Caco-2 (cell line): ENCODE results near the gene ANKRD27. TPM values are rescaled to one million over a fixed set of nuclear protein-coding genes. Genes with fewer than 3 reads are reported as not detected.

Source experiments
- BruUV-seq: library from RNA; stranded (reverse); fragments of 400-500 nt; replicated peaks from 2 replicates; lab custom pipeline; 2021; lab: Mats Ljungman, UMichigan
- CTCF ChIA-PET: fragments of 300-600 bp; sonication (Branson Sonifier 250); formaldehyde crosslinking; loops from one replicate; lab custom pipeline; 2022; ENCODE audit warnings: antibody characterized with exemption; lab: Charles Lee
- POLR2A ChIA-PET: fragments of 300-600 bp; sonication (Branson Sonifier 250); formaldehyde crosslinking; loops from one replicate; lab custom pipeline; 2022; ENCODE audit warnings: antibody characterized with exemption; lab: Charles Lee
- DNase-seq, 2 experiments: peaks; one replicate each; pipeline versions ENCODE4 v3.0.0 to v3.0.0-alpha.2; 2020 to 2022
- H3K27me3 ChIP-seq: replicated peaks from 2 replicates; pipeline ENCODE4 v1.6.0; 2011; ENCODE audit warnings: low read length; ENCODE audit not compliant: control insufficient read depth, insufficient read depth
- H3K36me3 ChIP-seq: 2 replicates; pipeline ENCODE4 v1.5.1; 2011; ENCODE audit warnings: low read length; ENCODE audit not compliant: control insufficient read depth, insufficient read depth
- H3K4me1 ChIP-seq: fragments of 250-450 bp; sonication (Bioruptor Pico); 2 replicates; pipeline ENCODE4 v1.5.1; 2020; ENCODE audit warnings: mild to moderate bottlenecking
- H3K4me3 ChIP-seq: 2 replicates; pipeline ENCODE4 v1.5.1; 2011; ENCODE audit warnings: low read depth, mild to moderate bottlenecking, control low read depth, low read length
- H3K9me3 ChIP-seq: fragments of 250-450 bp; sonication (Bioruptor Pico); 2 replicates; pipeline ENCODE4 v1.5.1; 2020; ENCODE audit warnings: mild to moderate bottlenecking, moderate library complexity
- H3K27ac Mint-ChIP-seq: one replicate; pipeline ENCODE4 v1.8.0; 2022; ENCODE audit warnings: mixed read lengths; ENCODE audit not compliant: unreplicated experiment
- H3K27me3 Mint-ChIP-seq: one replicate; pipeline ENCODE4 v1.8.0; 2022; ENCODE audit warnings: mixed read lengths; ENCODE audit not compliant: insufficient read depth, unreplicated experiment
- H3K36me3 Mint-ChIP-seq: one replicate; pipeline ENCODE4 v1.8.0; 2022; ENCODE audit warnings: mild to moderate bottlenecking, mixed read lengths; ENCODE audit not compliant: insufficient read depth, unreplicated experiment
- H3K4me1 Mint-ChIP-seq: one replicate; pipeline ENCODE4 v1.8.0; 2022; ENCODE audit warnings: low read depth, mixed read lengths; ENCODE audit not compliant: unreplicated experiment
- H3K4me3 Mint-ChIP-seq: one replicate; pipeline ENCODE4 v1.8.0; 2022; ENCODE audit warnings: mild to moderate bottlenecking, moderate library complexity, mixed read lengths; ENCODE audit not compliant: unreplicated experiment
- H3K9me3 Mint-ChIP-seq: one replicate; pipeline ENCODE4 v1.8.0; 2022; ENCODE audit warnings: mixed read lengths; ENCODE audit not compliant: unreplicated experiment
- CTCF ChIP-seq, 2 experiments: fragments of 200-600 bp in 1 of 2; IDR thresholded peaks; 1 replicate in 1 of 2; 2 replicates in 1 of 2; pipeline versions ENCODE4 v1.5.1 to v1.8.0; 2011 to 2022; ENCODE audit warnings: antibody characterized with exemption in 1 of 2, control low read depth in 1 of 2, inconsistent platforms in 1 of 2, low read depth in 1 of 2, low read length in 1 of 2, mild to moderate bottlenecking in 1 of 2, moderate library complexity in 1 of 2; ENCODE audit not compliant: insufficient read depth in 1 of 2, severe bottlenecking in 1 of 2, unreplicated experiment in 1 of 2
- intact Hi-C: fragments of 100-400 bp; cut with micrococcal nuclease; formaldehyde crosslinking; loops from one replicate; pipeline ENCODE4 v1.10.0; 2022; ENCODE audit not compliant: unreplicated experiment
- total RNA-seq: library from RNA; stranded (reverse); gene quantifications from 2 replicates; pipeline ENCODE4 v1.2.3, GENCODE V29; 2022

ANKRD27 gene
- total RNA-seq, 1 experiment from 2014 or later = 54.3 TPM

- intact Hi-C loops = no loop called here
- peaks cover under 1% of the 10 kb centered on the region; the same call in 1 of the 2 replicates for H3K9me3 ChIP-seq
- peaks cover 7% of the 10 kb centered on the region; the same call in 1 of the 2 replicates for H3K4me1 ChIP-seq
- Mint-ChIP-seq H3K36me3 (peaks cover 9% of the 10 kb centered on the region), H3K4me3 (no peak overlapping the region), H3K9me3 (no peaks in the 10 kb centered on the region), H3K27me3 (no peaks in the 10 kb centered on the region), H3K27ac (no peak overlapping the region), H3K4me1 (peaks cover 11% of the 10 kb centered on the region)
- H3K36me3 ChIP-seq = no peaks in the 10 kb centered on the region
- ChIA-PET CTCF (no interaction called here), POLR2A (no interaction called here)
- DNase-seq = no peak
- H3K27me3 ChIP-seq = no peaks in the 10 kb centered on the region
- no peak for TF ChIP-seq CTCF (IDR thresholded peaks at IDR 0.05; ENCODE audit: insufficient read depth in 1 of 2, low read depth in 1 of 2, low read length in 1 of 2, severe bottlenecking in 1 of 2, unreplicated experiment in 1 of 2)
- BruUV-seq = no TSS peak
- no peak overlapping the region for H3K4me3 ChIP-seq
Measured at GRCh38 chr19:32720216-32720935, 45.4 kb upstream of the ANKRD27 start.

GRCh38 chr19:32719611-32720059 is 44.7 kb upstream of the ANKRD27 start, which contains the start of gene TDRD12:
TSS of gene TDRD12 (plus strand) at chr19:32719767. CDS start at chr19:32720073, 306 bp downstream.
- H3K36me3 ChIP-seq = no peaks in the 10 kb centered on the region; the same call in 1 of the 2 replicates
- no peaks in the 10 kb centered on the region for H3K27me3 Mint-ChIP-seq
- no peaks in the 10 kb centered on the region for H3K9me3 Mint-ChIP-seq
- no peak within 1 kb of the TSS for H3K4me3 ChIP-seq
- no peak within 1 kb of the TSS for H3K4me3 Mint-ChIP-seq
- ChIA-PET POLR2A (no interaction called here), CTCF (no interaction called here)
- no peaks in the 10 kb centered on the region for H3K27me3 ChIP-seq
- DNase-seq = peak in 1 of 2 experiments; percentile 27
- peaks cover 17% of the 10 kb centered on the region for H3K36me3 Mint-ChIP-seq
- H3K27ac Mint-ChIP-seq = no peak within 1 kb of the TSS
- peaks cover 11% of the 10 kb centered on the region for H3K4me1 Mint-ChIP-seq
- TF ChIP-seq CTCF (IDR thresholded peaks at IDR 0.05; ENCODE audit: insufficient read depth in 1 of 2, low read depth in 1 of 2, low read length in 1 of 2, severe bottlenecking in 1 of 2, unreplicated experiment in 1 of 2) = no peak
- no peaks in the 10 kb centered on the region; the same call in 1 of the 2 replicates for H3K9me3 ChIP-seq
- H3K4me1 ChIP-seq = peaks cover 7% of the 10 kb centered on the region; the same call in 1 of the 2 replicates
- BruUV-seq = no TSS peak
- intact Hi-C loops = no loop called here

- no TSS peak for BruUV-seq
- H3K9me3 ChIP-seq = no peaks in the 10 kb centered on the region
Measured at GRCh38 chr19:32718286-32718685, 43.3 kb upstream of the ANKRD27 start.

More at GRCh38 chr19:32718286-32718685, 43.3 kb upstream of the ANKRD27 start:
- H3K27ac Mint-ChIP-seq = no peak overlapping the region
- no peak overlapping the region for H3K4me3 Mint-ChIP-seq
- intact Hi-C loops = no loop called here
- H3K4me3 ChIP-seq = no peak overlapping the region
- peaks cover 11% of the 10 kb centered on the region for H3K4me1 Mint-ChIP-seq
- H3K27me3 Mint-ChIP-seq = no peaks in the 10 kb centered on the region
- DNase-seq = no peak
- ChIA-PET POLR2A (no interaction called here), CTCF (no interaction called here)
- H3K36me3 Mint-ChIP-seq = peaks cover 26% of the 10 kb centered on the region
- H3K9me3 Mint-ChIP-seq = no peaks in the 10 kb centered on the region
- no peaks in the 10 kb centered on the region; the same call in 1 of the 2 replicates for H3K36me3 ChIP-seq
- H3K27me3 ChIP-seq = no peaks in the 10 kb centered on the region
- TF ChIP-seq CTCF (IDR thresholded peaks at IDR 0.05; ENCODE audit: insufficient read depth in 1 of 2, low read depth in 1 of 2, low read length in 1 of 2, severe bottlenecking in 1 of 2, unreplicated experiment in 1 of 2) = no peak
- peaks cover 7% of the 10 kb centered on the region; the same call in 1 of the 2 replicates for H3K4me1 ChIP-seq
